B cell (primary cell): Measurements from ENCODE around the gene UGT1A7. TPM values are rescaled to one million over a fixed set of nuclear protein-coding genes. Genes with fewer than 3 reads are reported as not detected.

ENCODE experiments used
- ATAC-seq: fragments of 200-7000 bp; cut with Tn5 transposase; one replicate; pipeline ENCODE4 v1.10.0; 2021; ENCODE audit warnings: low read depth, mild to moderate bottlenecking, moderate number of reproducible peaks, moderate library complexity
- CTCF ChIA-PET: fragments of 350-600 bp; sonication (Branson Sonifier 250); formaldehyde crosslinking; loops from one replicate; lab custom pipeline; 2021; ENCODE audit warnings: antibody characterized with exemption, inconsistent platforms; lab: Charles Lee
- POLR2A ChIA-PET: fragments of 350-600 bp; sonication (Branson Sonifier 250); formaldehyde crosslinking; loops from one replicate; lab custom pipeline; 2021; ENCODE audit warnings: antibody characterized with exemption; lab: Charles Lee
- DNase-seq: peaks from one replicate; pipeline ENCODE4 v3.0.0; 2013
- H2AFZ ChIP-seq: 2 replicates; pipeline ENCODE4 v1.6.1; 2012; ENCODE audit warnings: mild to moderate bottlenecking, low read depth, low read length; ENCODE audit not compliant: insufficient read depth, poor library complexity, severe bottlenecking
- H3K27ac ChIP-seq, 2 donors: 1 replicate in 1 of 2; 2 replicates in 1 of 2; pipeline ENCODE4 v1.5.1; 2012 to 2013; ENCODE audit warnings: low read length in 2 of 2, mild to moderate bottlenecking in 2 of 2, moderate library complexity in 1 of 2
- H3K27me3 ChIP-seq, 4 experiments: fragments of 200-600 bp in 1 of 4; sonication (generic) in 1 of 4; replicated peaks in 1 of 4; 1 replicate in 2 of 4; 2 replicates in 2 of 4; pipeline versions ENCODE4 v1.6.1 to v1.7.0; 2013 to 2016; ENCODE audit warnings: low read length in 3 of 4, mild to moderate bottlenecking in 2 of 4, mixed read lengths in 1 of 4, moderate library complexity in 1 of 4; ENCODE audit not compliant: insufficient read depth in 4 of 4, control insufficient read depth in 3 of 4; ENCODE audit errors: control extremely low read depth in 1 of 4
- H3K36me3 ChIP-seq, 2 experiments: replicated peaks in 1 of 2; 1 replicate in 1 of 2; 2 replicates in 1 of 2; pipeline versions ENCODE4 v1.6.1 to v1.7.1; 2013; ENCODE audit warnings: low read length in 1 of 2; ENCODE audit not compliant: insufficient read depth in 2 of 2, control insufficient read depth in 1 of 2; ENCODE audit errors: control extremely low read depth in 1 of 2, extremely low read depth in 1 of 2
- H3K4me1 ChIP-seq, 2 donors: fragments of 200-600 bp in 1 of 2; sonication (generic) in 1 of 2; 1 replicate in 1 of 2; 2 replicates in 1 of 2; pipeline versions ENCODE4 v1.5.1 to v1.6.1; 2013 to 2017; ENCODE audit warnings: low read length in 2 of 2; ENCODE audit not compliant: control insufficient read depth in 2 of 2, insufficient read depth in 2 of 2
- H3K4me2 ChIP-seq: replicated peaks from 2 replicates; pipeline ENCODE3; 2012; ENCODE audit warnings: mild to moderate bottlenecking, low read depth, low read length; ENCODE audit not compliant: poor library complexity, severe bottlenecking
- H3K4me3 ChIP-seq, 5 experiments: fragments of 200-600 bp in 1 of 5; sonication (generic) in 1 of 5; 1 replicate in 3 of 5; 2 replicates in 2 of 5; pipeline versions ENCODE4 v1.5.1 to v1.7.0; 2011 to 2016; ENCODE audit warnings: low read length in 4 of 5, mild to moderate bottlenecking in 4 of 5, low read depth in 2 of 5, control low read depth in 1 of 5, moderate library complexity in 1 of 5; ENCODE audit not compliant: insufficient read depth in 1 of 5; ENCODE audit errors: control extremely low read depth in 1 of 5, extremely low read depth in 1 of 5
- H3K79me2 ChIP-seq: fragments of 200-600 bp; sonication (generic); one replicate; pipeline ENCODE4 v1.6.0; 2016; ENCODE audit warnings: low read length; ENCODE audit not compliant: control insufficient read depth, insufficient read depth
- H3K9ac ChIP-seq: fragments of 200-600 bp; sonication (generic); 2 replicates; pipeline ENCODE4 v1.6.1; 2017; ENCODE audit warnings: mild to moderate bottlenecking, low read length, moderate library complexity
- H3K9me3 ChIP-seq, 3 donors: one replicate each; pipeline versions ENCODE4 v1.6.1 to v1.7.1; 2013; ENCODE audit warnings: low read length in 2 of 3; ENCODE audit not compliant: control insufficient read depth in 2 of 3, insufficient read depth in 1 of 3; ENCODE audit errors: control extremely low read depth in 1 of 3
- H4K20me1 ChIP-seq: 2 replicates; pipeline ENCODE4 v1.6.0; 2012; ENCODE audit warnings: mild to moderate bottlenecking, low read length; ENCODE audit not compliant: insufficient read depth, control insufficient read depth, poor library complexity, severe bottlenecking
- H3K27ac Mint-ChIP-seq: one replicate; pipeline ENCODE4 v1.8.0; 2021; ENCODE audit warnings: mixed read lengths
- H3K27me3 Mint-ChIP-seq: one replicate; pipeline ENCODE4 v1.8.0; 2021; ENCODE audit warnings: mixed read lengths
- H3K4me1 Mint-ChIP-seq: one replicate; pipeline ENCODE4 v1.8.0; 2021; ENCODE audit warnings: mixed read lengths
- H3K4me3 Mint-ChIP-seq: one replicate; pipeline ENCODE4 v1.8.0; 2021; ENCODE audit warnings: mixed read lengths
- H3K9me3 Mint-ChIP-seq: one replicate; pipeline ENCODE4 v1.8.0; 2022; ENCODE audit warnings: mixed read lengths; ENCODE audit not compliant: insufficient read depth
- EZH2 ChIP-seq: IDR thresholded peaks from 2 replicates; pipeline ENCODE4 v1.6.1; 2012; ENCODE audit warnings: borderline replicate concordance, low read depth, mild to moderate bottlenecking, moderate library complexity, low read length; ENCODE audit not compliant: insufficient read depth, poor library complexity, severe bottlenecking
- WGBS: methylation state at CpG from one replicate; pipeline ENCODE4 v1.1.5; 2013; ENCODE audit warnings: missing lambda C conversion rate; ENCODE audit not compliant: insufficient coverage; 5-methylcytosine and 5-hydroxymethylcytosine counted together
- intact Hi-C: fragments of 100-400 bp; cut with micrococcal nuclease; formaldehyde crosslinking; loops from one replicate; pipeline ENCODE4 v1.10.0; 2022
- polyA plus RNA-seq: library from polyadenylated mRNA; depleted of rRNA; stranded (reverse); fragments of >200 nt; gene quantifications from 2 replicates; pipeline ENCODE4 v1.2.3, GENCODE V29; 2012
- total RNA-seq, 2 donors: library from RNA; stranded (reverse); fragments of 120-200 nt in 1 of 2; gene quantifications; 1 replicate in 1 of 2; 2 replicates in 1 of 2; pipeline versions ENCODE4 v1.2.3 to v1.2.4, GENCODE V29; 2013 to 2022
- TF ChIP-seq, protein P1 (sequence below): fragments of 200-600 bp; IDR thresholded peaks from one replicate; pipeline ENCODE4 v1.8.0; 2022; ENCODE audit warnings: antibody characterized with exemption, mild to moderate bottlenecking

The UGT1A7 gene
- total and polyA plus RNA-seq, 2 donors (not counting 1 experiment from before 2014, with no cell fraction given): not detected

DNA sequence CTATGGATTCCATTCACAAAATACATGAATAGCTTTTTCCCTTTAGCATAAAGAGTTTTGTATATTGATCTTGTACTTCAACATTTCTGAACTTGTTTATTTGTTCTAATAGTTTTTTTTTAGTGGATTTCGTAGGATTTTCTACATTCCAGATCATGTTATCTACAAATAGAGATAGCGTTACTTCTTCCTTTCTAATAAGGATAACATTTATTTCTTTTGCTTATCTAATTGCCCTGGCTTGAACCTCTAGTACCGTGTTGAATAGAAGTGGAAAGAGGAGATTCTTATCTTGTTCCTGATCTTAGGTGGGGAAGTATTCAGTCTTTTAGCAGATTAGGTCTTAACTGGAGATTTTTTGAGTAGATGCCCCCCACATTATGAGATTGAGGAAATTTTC lies 20.5 kb downstream of the UGT1A7 start:
- no peak overlapping the region for H3K4me3 Mint-ChIP-seq
- H3K9ac ChIP-seq: no peak overlapping the region
- H3K9me3 Mint-ChIP-seq: no peaks in the 10 kb centered on the region
- H3K27ac Mint-ChIP-seq: no peak overlapping the region
- no peak overlapping the region for H3K27ac ChIP-seq
- no peak overlapping the region for H3K4me3 ChIP-seq
- H3K9me3 ChIP-seq: peaks cover 0 to 8% (median 0%) of the 10 kb centered on the region in 3 donors
- intact Hi-C loops: no loop called here
- H3K27me3 Mint-ChIP-seq: peaks cover 20% of the 10 kb centered on the region
- H3K4me1 Mint-ChIP-seq: no peaks in the 10 kb centered on the region
- no peaks in the 10 kb centered on the region for H3K4me1 ChIP-seq
- no peak for ATAC-seq
- TF ChIP-seq, protein P1, sequence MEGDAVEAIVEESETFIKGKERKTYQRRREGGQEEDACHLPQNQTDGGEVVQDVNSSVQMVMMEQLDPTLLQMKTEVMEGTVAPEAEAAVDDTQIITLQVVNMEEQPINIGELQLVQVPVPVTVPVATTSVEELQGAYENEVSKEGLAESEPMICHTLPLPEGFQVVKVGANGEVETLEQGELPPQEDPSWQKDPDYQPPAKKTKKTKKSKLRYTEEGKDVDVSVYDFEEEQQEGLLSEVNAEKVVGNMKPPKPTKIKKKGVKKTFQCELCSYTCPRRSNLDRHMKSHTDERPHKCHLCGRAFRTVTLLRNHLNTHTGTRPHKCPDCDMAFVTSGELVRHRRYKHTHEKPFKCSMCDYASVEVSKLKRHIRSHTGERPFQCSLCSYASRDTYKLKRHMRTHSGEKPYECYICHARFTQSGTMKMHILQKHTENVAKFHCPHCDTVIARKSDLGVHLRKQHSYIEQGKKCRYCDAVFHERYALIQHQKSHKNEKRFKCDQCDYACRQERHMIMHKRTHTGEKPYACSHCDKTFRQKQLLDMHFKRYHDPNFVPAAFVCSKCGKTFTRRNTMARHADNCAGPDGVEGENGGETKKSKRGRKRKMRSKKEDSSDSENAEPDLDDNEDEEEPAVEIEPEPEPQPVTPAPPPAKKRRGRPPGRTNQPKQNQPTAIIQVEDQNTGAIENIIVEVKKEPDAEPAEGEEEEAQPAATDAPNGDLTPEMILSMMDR: no peak
- TF ChIP-seq EZH2: no peak
- H3K79me2 ChIP-seq: no peaks in the 10 kb centered on the region
- ChIA-PET CTCF (interaction anchor here (2.0 kb wide), 1 partner anchor 9 kb away, joined by 4 read pairs; no protein-coding TSS in a partner anchor), POLR2A (no interaction called here)
- no peak overlapping the region for H3K4me2 ChIP-seq
- DNase-seq: no peak
- no peak overlapping the region for H2AFZ ChIP-seq
- peaks cover 0 to 3% (median 0%) of the 10 kb centered on the region in 4 experiments for H3K27me3 ChIP-seq
- WGBS: no CpG with 5 or more reads among the region's 3 CpGs
- no peaks in the 10 kb centered on the region for H3K36me3 ChIP-seq
- H4K20me1 ChIP-seq: no peaks in the 10 kb centered on the region

DNA sequence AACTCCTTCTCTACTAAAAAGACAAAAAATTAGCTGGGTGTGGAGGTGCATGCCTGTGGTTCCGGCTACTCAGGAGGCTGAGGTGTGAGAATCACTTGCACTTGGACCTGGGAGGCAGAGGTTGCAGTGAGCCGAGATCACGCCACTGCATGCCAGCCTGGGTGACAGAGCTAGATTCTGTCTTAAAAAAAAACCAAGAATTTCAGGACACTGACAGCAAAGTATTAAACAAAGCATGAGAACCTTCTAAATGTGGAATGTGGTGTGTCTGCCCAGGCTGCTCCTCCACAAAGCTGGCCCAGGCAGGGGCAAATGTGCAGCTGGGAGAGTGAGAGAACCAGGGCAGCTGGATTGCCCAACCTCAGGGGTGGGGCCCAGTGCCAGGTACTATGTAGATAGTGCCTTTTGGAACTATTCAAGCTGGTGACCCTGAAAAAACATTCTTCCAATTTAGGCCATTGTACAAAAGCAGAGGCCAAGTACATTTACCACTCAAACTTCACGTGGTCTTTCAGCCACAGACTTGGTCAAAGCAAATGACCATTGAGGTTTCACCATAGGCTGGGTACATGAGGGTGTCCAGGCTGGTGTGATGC lies 24.3 kb downstream of the UGT1A7 start:
- Histone ChIP-seq H3K27me3 (peaks cover 0 to 3% (median 0%) of the 10 kb centered on the region in 4 experiments), H3K4me3 (no peak overlapping the region), H3K27ac (no peak overlapping the region), H4K20me1 (no peaks in the 10 kb centered on the region), H3K9me3 (peaks cover 0 to 8% (median 0%) of the 10 kb centered on the region in 3 donors), H3K4me2 (no peak overlapping the region), H3K4me1 (no peaks in the 10 kb centered on the region), H2AFZ (no peak overlapping the region), H3K9ac (no peak overlapping the region), H3K79me2 (no peaks in the 10 kb centered on the region), H3K36me3 (no peaks in the 10 kb centered on the region)
- Mint-ChIP-seq H3K9me3 (no peaks in the 10 kb centered on the region), H3K4me3 (no peak overlapping the region), H3K27ac (no peak overlapping the region), H3K4me1 (no peaks in the 10 kb centered on the region), H3K27me3 (peaks cover 21% of the 10 kb centered on the region)
- CTCF ChIA-PET: interaction anchor here (1.1 to 1.2 kb wide), 2 partner anchors 11 to 17 kb away, joined by 3 read pairs; no protein-coding TSS in a partner anchor
- DNase-seq: no peak
- TF ChIP-seq, protein P1: no peak
- no peak for TF ChIP-seq EZH2
- POLR2A ChIA-PET: no interaction called here
- ATAC-seq: no peak
- 50% methylated on average over 2 of the region's 4 CpGs for WGBS
- intact Hi-C loops: no loop called here
